ENCODE data around the gene SYT12.

DNA sequence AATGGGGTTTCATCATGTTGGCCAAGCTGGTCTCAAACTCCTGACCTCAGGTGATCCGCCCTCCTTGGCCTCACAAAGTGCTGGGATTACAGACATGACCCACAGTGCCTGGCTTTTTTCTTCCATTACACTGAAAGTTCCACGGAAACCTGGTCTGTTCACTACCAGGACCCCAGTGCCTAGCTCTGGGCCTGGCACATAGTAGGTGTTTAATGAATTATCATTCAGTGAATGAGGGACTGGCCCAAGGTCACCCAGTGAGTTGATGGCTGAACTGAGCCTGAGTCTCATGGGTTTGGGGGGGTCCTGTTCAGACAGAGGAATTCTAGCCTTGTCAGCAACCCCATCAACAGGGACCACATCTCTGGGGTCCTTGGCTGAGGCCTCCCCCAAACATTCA, 44.7 kb upstream of the SYT12 start:
- TF ChIP-seq, protein P1, sequence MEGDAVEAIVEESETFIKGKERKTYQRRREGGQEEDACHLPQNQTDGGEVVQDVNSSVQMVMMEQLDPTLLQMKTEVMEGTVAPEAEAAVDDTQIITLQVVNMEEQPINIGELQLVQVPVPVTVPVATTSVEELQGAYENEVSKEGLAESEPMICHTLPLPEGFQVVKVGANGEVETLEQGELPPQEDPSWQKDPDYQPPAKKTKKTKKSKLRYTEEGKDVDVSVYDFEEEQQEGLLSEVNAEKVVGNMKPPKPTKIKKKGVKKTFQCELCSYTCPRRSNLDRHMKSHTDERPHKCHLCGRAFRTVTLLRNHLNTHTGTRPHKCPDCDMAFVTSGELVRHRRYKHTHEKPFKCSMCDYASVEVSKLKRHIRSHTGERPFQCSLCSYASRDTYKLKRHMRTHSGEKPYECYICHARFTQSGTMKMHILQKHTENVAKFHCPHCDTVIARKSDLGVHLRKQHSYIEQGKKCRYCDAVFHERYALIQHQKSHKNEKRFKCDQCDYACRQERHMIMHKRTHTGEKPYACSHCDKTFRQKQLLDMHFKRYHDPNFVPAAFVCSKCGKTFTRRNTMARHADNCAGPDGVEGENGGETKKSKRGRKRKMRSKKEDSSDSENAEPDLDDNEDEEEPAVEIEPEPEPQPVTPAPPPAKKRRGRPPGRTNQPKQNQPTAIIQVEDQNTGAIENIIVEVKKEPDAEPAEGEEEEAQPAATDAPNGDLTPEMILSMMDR (conservative IDR thresholded peaks at IDR 0.05; ENCODE audit: low read length): no peak
- no peak for TF ChIP-seq EZH2phosphoT487 (IDR thresholded peaks at IDR 0.05; ENCODE audit: borderline replicate concordance)

Measured in Loucy (cell line).